DOHH2 (cell line): Measurements from ENCODE around the gene JAG2.

Experiments
- H3F3A ChIP-seq: fragments of 200-600 bp; sonication (generic), shearing (Covaris generic); 2 replicates; pipeline ENCODE4 v1.6.0; 2016; ENCODE audit warnings: antibody characterized with exemption, mild to moderate bottlenecking; ENCODE audit not compliant: control insufficient read depth, insufficient read depth
- H3K27ac ChIP-seq: fragments of 200-600 bp; sonication (generic); 2 replicates; pipeline ENCODE4 v1.5.1; 2014; ENCODE audit warnings: low read depth, mild to moderate bottlenecking, low read length, moderate library complexity
- H3K27me3 ChIP-seq: fragments of 200-600 bp; sonication (generic); 2 replicates; pipeline ENCODE4 v1.6.1; 2014; ENCODE audit warnings: mild to moderate bottlenecking, low read length, mixed read lengths; ENCODE audit not compliant: control insufficient read depth
- H3K36me3 ChIP-seq: fragments of 200-600 bp; sonication (generic); 2 replicates; pipeline ENCODE4 v1.6.1; 2014; ENCODE audit warnings: mild to moderate bottlenecking, low read length, moderate library complexity, mixed read lengths; ENCODE audit not compliant: control insufficient read depth
- H3K4me1 ChIP-seq: fragments of 200-600 bp; sonication (generic); 2 replicates; pipeline ENCODE4 v1.6.1; 2014; ENCODE audit warnings: mild to moderate bottlenecking, low read length, mixed read lengths; ENCODE audit not compliant: control insufficient read depth
- H3K4me2 ChIP-seq: fragments of 200-600 bp; sonication (generic); 2 replicates; pipeline ENCODE4 v1.6.0; 2014; ENCODE audit warnings: mild to moderate bottlenecking, low read length, moderate library complexity
- H3K4me3 ChIP-seq: fragments of 200-600 bp; sonication (generic); 2 replicates; pipeline ENCODE4 v1.5.1; 2014; ENCODE audit warnings: mild to moderate bottlenecking, low read length, mixed read lengths
- H3K79me2 ChIP-seq: fragments of 200-600 bp; sonication (generic); 2 replicates; pipeline ENCODE4 v1.6.1; 2014; ENCODE audit warnings: mild to moderate bottlenecking, low read length, mixed read lengths; ENCODE audit not compliant: control insufficient read depth
- H3K9me2 ChIP-seq: fragments of 200-600 bp; sonication (generic); replicated peaks from 2 replicates; pipeline ENCODE4 v1.6.1; 2014; ENCODE audit warnings: mild to moderate bottlenecking, low read length, mixed read lengths; ENCODE audit not compliant: control insufficient read depth
- H3K9me3 ChIP-seq: fragments of 200-600 bp; sonication (generic); 2 replicates; pipeline ENCODE4 v1.6.1; 2014; ENCODE audit warnings: antibody characterized with exemption, low read length, mixed read lengths; ENCODE audit not compliant: control insufficient read depth, insufficient read depth
- H4K20me1 ChIP-seq: fragments of 200-600 bp; sonication (generic); 2 replicates; pipeline ENCODE4 v1.6.0; 2014; ENCODE audit warnings: low read depth, mild to moderate bottlenecking, antibody characterized with exemption, low read length, moderate library complexity; ENCODE audit not compliant: control insufficient read depth, insufficient read depth
- CTCF ChIP-seq: fragments of 200-600 bp; sonication (generic); IDR thresholded peaks from one replicate; pipeline ENCODE4 v1.5.1; 2014; ENCODE audit warnings: antibody characterized with exemption, mild to moderate bottlenecking, low read depth, low read length; ENCODE audit not compliant: poor library complexity, severe bottlenecking
- EZH2phosphoT487 ChIP-seq: fragments of 200-600 bp; sonication (generic); IDR thresholded peaks from 2 replicates; pipeline ENCODE4 v1.6.1; 2017; ENCODE audit warnings: borderline replicate concordance, mild to moderate bottlenecking, antibody characterized with exemption, low read length, moderate library complexity, mixed read lengths

The JAG2 gene

DNA sequence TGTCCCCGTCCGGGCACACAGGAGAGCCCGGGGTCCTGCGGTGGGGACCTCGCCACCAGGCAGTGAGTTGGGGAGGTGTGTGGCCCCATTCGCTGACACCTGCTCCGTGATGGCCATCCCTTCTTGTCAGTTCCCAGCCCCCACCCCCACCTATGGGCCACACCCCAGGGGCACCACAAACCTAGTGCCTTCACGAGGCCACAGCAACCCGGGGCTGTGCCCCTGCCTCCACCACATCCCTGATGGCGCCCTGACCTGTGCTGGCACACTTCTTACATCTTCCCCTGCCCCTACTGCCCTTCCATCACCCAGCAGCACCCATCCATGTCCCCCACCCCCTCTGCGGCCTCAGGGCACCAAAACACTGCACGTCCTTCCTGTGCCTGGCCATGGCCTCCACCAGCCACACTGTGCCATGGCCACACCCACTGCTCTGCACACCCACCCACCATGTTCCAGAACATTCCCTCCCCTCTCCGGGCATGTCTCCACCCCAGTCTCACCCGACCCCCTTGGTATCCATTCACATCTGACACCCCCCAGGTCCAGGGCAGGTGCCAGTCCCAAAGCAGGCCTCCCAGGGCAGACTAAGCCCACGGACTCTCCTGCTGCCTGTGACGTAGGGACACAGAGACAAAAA lies 24.4 kb downstream of the JAG2 start:
- Histone ChIP-seq H3K4me2 (no peak overlapping the region), H3K79me2 (no peaks in the 10 kb centered on the region), H3K9me3 (peaks cover 16% of the 10 kb centered on the region; the same call in 1 of the 2 replicates), H3K27ac (no peak overlapping the region), H3K4me3 (no peak overlapping the region), H3K36me3 (no peaks in the 10 kb centered on the region), H3K4me1 (no peaks in the 10 kb centered on the region), H3K9me2 (no peaks in the 10 kb centered on the region), H3K27me3 (no peaks in the 10 kb centered on the region), H3F3A (no peaks in the 10 kb centered on the region), H4K20me1 (no peaks in the 10 kb centered on the region)
- TF ChIP-seq CTCF (no peak), EZH2phosphoT487 (no peak)

GRCh38 chr14:105143451-105144025 lies 25.0 kb downstream of the JAG2 start:
- H3K27me3 ChIP-seq: no peaks in the 10 kb centered on the region
- TF ChIP-seq EZH2phosphoT487: no peak
- TF ChIP-seq CTCF: no peak
- no peaks in the 10 kb centered on the region for H3K79me2 ChIP-seq
- H3F3A ChIP-seq: no peaks in the 10 kb centered on the region
- no peak overlapping the region for H3K4me2 ChIP-seq
- peaks cover 16% of the 10 kb centered on the region; the same call in 1 of the 2 replicates for H3K9me3 ChIP-seq
- no peaks in the 10 kb centered on the region for H4K20me1 ChIP-seq
- H3K27ac ChIP-seq: no peak overlapping the region
- H3K4me1 ChIP-seq: no peaks in the 10 kb centered on the region
- no peak overlapping the region for H3K4me3 ChIP-seq
- H3K9me2 ChIP-seq: no peaks in the 10 kb centered on the region
- no peaks in the 10 kb centered on the region for H3K36me3 ChIP-seq

GRCh38 chr14:105142651-105143450 lies 25.7 kb downstream of the JAG2 start:
- H4K20me1 ChIP-seq: no peaks in the 10 kb centered on the region
- no peaks in the 10 kb centered on the region for H3K4me1 ChIP-seq
- H3K4me3 ChIP-seq: no peak overlapping the region
- H3K27me3 ChIP-seq: no peaks in the 10 kb centered on the region
- H3K36me3 ChIP-seq: no peaks in the 10 kb centered on the region
- peaks cover 16% of the 10 kb centered on the region; the same call in 1 of the 2 replicates for H3K9me3 ChIP-seq
- H3K9me2 ChIP-seq: no peaks in the 10 kb centered on the region
- H3K4me2 ChIP-seq: no peak overlapping the region
- H3K79me2 ChIP-seq: no peaks in the 10 kb centered on the region
- H3K27ac ChIP-seq: no peak overlapping the region
- no peak for TF ChIP-seq EZH2phosphoT487
- TF ChIP-seq CTCF: no peak
- no peaks in the 10 kb centered on the region for H3F3A ChIP-seq
